Neuronal stem cell (in vitro differentiated cells): ENCODE results near the gene MRPL24.

ENCODE experiments used
- DNase-seq: peaks from one replicate; pipeline ENCODE4 v3.0.0-alpha.2; 2013; ENCODE audit warnings: low spot score
- H2AFZ ChIP-seq: one replicate; pipeline ENCODE4 v1.6.1; 2013; ENCODE audit warnings: mild to moderate bottlenecking, low read length, inconsistent platforms
- H2AK5ac ChIP-seq: 2 replicates; pipeline ENCODE4 v1.6.1; 2013; ENCODE audit warnings: low read depth, mild to moderate bottlenecking, inconsistent platforms, low read length, moderate library complexity, mixed read lengths
- H2BK120ac ChIP-seq: 2 replicates; pipeline ENCODE4 v1.6.1; 2013; ENCODE audit warnings: low read depth, mild to moderate bottlenecking, inconsistent platforms, low read length, moderate library complexity, mixed read lengths
- H2BK12ac ChIP-seq: one replicate; pipeline ENCODE4 v1.6.1; 2013; ENCODE audit warnings: low read length, inconsistent platforms
- H2BK15ac ChIP-seq: 2 replicates; pipeline ENCODE4 v1.6.1; 2013; ENCODE audit warnings: mild to moderate bottlenecking, low read length, inconsistent platforms, mixed read lengths
- H2BK5ac ChIP-seq: one replicate; pipeline ENCODE4 v1.6.1; 2013; ENCODE audit warnings: inconsistent platforms, mild to moderate bottlenecking, low read length, moderate library complexity
- H3K14ac ChIP-seq: one replicate; pipeline ENCODE4 v1.6.1; 2013; ENCODE audit warnings: low read length, inconsistent platforms
- H3K18ac ChIP-seq: 2 replicates; pipeline ENCODE4 v1.6.1; 2013; ENCODE audit warnings: low read length, inconsistent platforms
- H3K23ac ChIP-seq: 2 replicates; pipeline ENCODE4 v1.6.1; 2013; ENCODE audit warnings: low read depth, mild to moderate bottlenecking, mixed read lengths, low read length, inconsistent platforms; ENCODE audit not compliant: poor library complexity
- H3K27ac ChIP-seq: replicated peaks from 3 replicates; pipeline ENCODE4 v1.5.1; 2013; ENCODE audit warnings: low read length, inconsistent platforms
- H3K27me3 ChIP-seq, 3 experiments: 2 replicates each; pipeline ENCODE4 v1.6.1; 2013; ENCODE audit warnings: low read length in 3 of 3, mild to moderate bottlenecking in 2 of 3, inconsistent platforms in 1 of 3, low read depth in 1 of 3, mixed read lengths in 1 of 3, moderate library complexity in 1 of 3; ENCODE audit not compliant: control insufficient read depth in 3 of 3, insufficient read depth in 3 of 3
- H3K36me3 ChIP-seq, 2 donors: replicated peaks in 1 of 2; 2 replicates each; pipeline ENCODE4 v1.6.1; 2013; ENCODE audit warnings: low read length in 2 of 2; ENCODE audit not compliant: control insufficient read depth in 2 of 2, insufficient read depth in 2 of 2
- H3K4ac ChIP-seq: 2 replicates; pipeline ENCODE4 v1.6.1; 2013; ENCODE audit warnings: inconsistent platforms, mild to moderate bottlenecking, low read length, moderate library complexity
- H3K4me1 ChIP-seq, 2 donors: 1 replicate in 1 of 2; 2 replicates in 1 of 2; pipeline ENCODE4 v1.6.1; 2013; ENCODE audit warnings: low read length in 2 of 2, low read depth in 1 of 2; ENCODE audit not compliant: control insufficient read depth in 2 of 2, insufficient read depth in 1 of 2
- H3K4me2 ChIP-seq: one replicate; pipeline ENCODE4 v1.6.1; 2013; ENCODE audit warnings: mild to moderate bottlenecking, low read length, inconsistent platforms; ENCODE audit not compliant: insufficient read depth, poor library complexity, severe bottlenecking
- H3K4me3 ChIP-seq, 2 donors: 2 replicates each; pipeline ENCODE4 v1.5.1; 2013; ENCODE audit warnings: low read length in 2 of 2, mild to moderate bottlenecking in 2 of 2, inconsistent platforms in 1 of 2, moderate library complexity in 1 of 2
- H3K79me1 ChIP-seq: one replicate; pipeline ENCODE4 v1.6.1; 2013; ENCODE audit warnings: low read depth, mild to moderate bottlenecking, inconsistent platforms, low read length, moderate library complexity
- H3K9ac ChIP-seq: one replicate; pipeline ENCODE4 v1.6.1; 2013; ENCODE audit warnings: mild to moderate bottlenecking, low read depth, low read length, inconsistent platforms; ENCODE audit not compliant: poor library complexity
- H3K9me3 ChIP-seq, 2 donors: replicated peaks in 1 of 2; 2 replicates each; pipeline versions ENCODE3 to v1.6.1; 2013; ENCODE audit warnings: low read length in 2 of 2, mild to moderate bottlenecking in 2 of 2, inconsistent platforms in 1 of 2, low read depth in 1 of 2, mixed read lengths in 1 of 2, moderate library complexity in 1 of 2; ENCODE audit not compliant: control insufficient read depth in 2 of 2, insufficient read depth in 1 of 2
- H4K8ac ChIP-seq: one replicate; pipeline ENCODE4 v1.6.1; 2013; ENCODE audit warnings: low read depth, mild to moderate bottlenecking, inconsistent platforms, low read length, moderate library complexity
- H4K91ac ChIP-seq: one replicate; pipeline ENCODE4 v1.6.1; 2013; ENCODE audit warnings: low read length, low read depth, mild to moderate bottlenecking, inconsistent platforms; ENCODE audit not compliant: poor library complexity
- WGBS, 2 donors: extraction: QIAGEN DNeasy Blood & Tissue Kit; methylation state at CpG; one replicate each; pipeline ENCODE4 v1.1.7; 2013; ENCODE audit warnings: missing lambda C conversion rate in 2 of 2, mixed read lengths in 1 of 2; ENCODE audit not compliant: insufficient read length in 2 of 2, insufficient replicate concordance in 1 of 2; ENCODE audit errors: extremely low coverage in 2 of 2; 5-methylcytosine and 5-hydroxymethylcytosine counted together

The MRPL24 gene

GRCh38 chr1:156746406-156746727 lies 5.5 kb upstream of the MRPL24 start:
- Histone ChIP-seq H3K9me3 (no peaks in the 10 kb centered on the region), H3K4me2 (peak overlapping the region; percentile 74), H3K4ac (no peak overlapping the region), H2BK5ac (peak overlapping the region; percentile 100), H3K18ac (peak overlapping the region; percentile 94), H3K27ac (peak overlapping the region; percentile 100), H3K9ac (no peak overlapping the region), H3K14ac (no peak overlapping the region), H3K36me3 (peaks cover 24 to 59% of the 10 kb centered on the region in 2 donors), H3K79me1 (peaks cover 7% of the 10 kb centered on the region), H2BK12ac (no peak overlapping the region), H3K4me3 (peak overlapping the region in 1 of 2 donors; percentile 59), H3K4me1 (peaks cover 35 to 46% of the 10 kb centered on the region in 2 donors), H2AK5ac (peak overlapping the region; percentile 42), H2BK120ac (no peak overlapping the region), H2AFZ (no peak overlapping the region), H4K91ac (no peak overlapping the region), H2BK15ac (no peak overlapping the region), H3K27me3 (no peaks in the 10 kb centered on the region), H3K23ac (peak overlapping the region; percentile 26), H4K8ac (no peak overlapping the region)
- no peak for DNase-seq
- WGBS, 2 donors, result no CpG with 5 or more reads among the region's 9 CpGs

- peak overlapping the region; percentile 74 for H3K4me2 ChIP-seq
- peak overlapping the region; percentile 94 for H3K18ac ChIP-seq
- H3K27me3 ChIP-seq, result no peaks in the 10 kb centered on the region
- H3K9ac ChIP-seq, result no peak overlapping the region
- peaks cover 7% of the 10 kb centered on the region for H3K79me1 ChIP-seq
- no peak overlapping the region for H4K8ac ChIP-seq
- H3K14ac ChIP-seq, result no peak overlapping the region
- no peak overlapping the region for H2BK120ac ChIP-seq
- no peak overlapping the region for H2BK12ac ChIP-seq
- peaks cover 24 to 59% of the 10 kb centered on the region in 2 donors for H3K36me3 ChIP-seq
- no peak overlapping the region for H3K4ac ChIP-seq
- WGBS, 2 donors, result no CpG with 5 or more reads among the region's 3 CpGs
- H2AFZ ChIP-seq, result no peak overlapping the region
- H3K4me3 ChIP-seq, result peak overlapping the region in 1 of 2 donors; percentile 59
- H3K23ac ChIP-seq, result no peak overlapping the region
- peak overlapping the region; percentile 42 for H2AK5ac ChIP-seq
- no peak for DNase-seq
- H3K9me3 ChIP-seq, result no peaks in the 10 kb centered on the region
- no peak overlapping the region for H4K91ac ChIP-seq
- no peak overlapping the region for H2BK15ac ChIP-seq
- peaks cover 36 to 47% of the 10 kb centered on the region in 2 donors for H3K4me1 ChIP-seq
- peak overlapping the region; percentile 100 for H2BK5ac ChIP-seq
- H3K27ac ChIP-seq, result peak overlapping the region; percentile 100
These were observed 5.0 kb upstream of the MRPL24 start for GRCh38 chr1:156745881-156746280.

- Histone ChIP-seq H2BK5ac (no peak overlapping the region), H2BK15ac (no peak overlapping the region), H4K8ac (no peak overlapping the region), H3K4me3 (no peak overlapping the region), H4K91ac (no peak overlapping the region), H3K9me3 (no peaks in the 10 kb centered on the region), H2BK12ac (no peak overlapping the region), H3K27me3 (no peaks in the 10 kb centered on the region), H3K79me1 (peaks cover 7% of the 10 kb centered on the region), H3K4ac (no peak overlapping the region), H3K23ac (no peak overlapping the region), H2BK120ac (no peak overlapping the region), H3K18ac (no peak overlapping the region), H3K36me3 (peaks cover 24 to 57% of the 10 kb centered on the region in 2 donors), H2AFZ (no peak overlapping the region), H3K4me1 (peaks cover 38 to 52% of the 10 kb centered on the region in 2 donors), H3K14ac (no peak overlapping the region), H3K27ac (peak overlapping the region; percentile 18), H3K9ac (peak overlapping the region; percentile 52), H3K4me2 (no peak overlapping the region), H2AK5ac (peak overlapping the region; percentile 0)
- DNase-seq, result no peak
- WGBS, 2 donors, result no CpG with 5 or more reads among the region's 14 CpGs
These were observed 4.0 kb upstream of the MRPL24 start for GRCh38 chr1:156744786-156745419.

- H4K91ac ChIP-seq, result no peak overlapping the region
- no peak overlapping the region for H3K4me2 ChIP-seq
- H3K79me1 ChIP-seq, result peaks cover 7% of the 10 kb centered on the region
- no peak overlapping the region for H4K8ac ChIP-seq
- no peak overlapping the region for H3K4me3 ChIP-seq
- no peak overlapping the region for H2AK5ac ChIP-seq
- peaks cover 24 to 52% of the 10 kb centered on the region in 2 donors for H3K36me3 ChIP-seq
- no peak overlapping the region for H3K27ac ChIP-seq
- no peak overlapping the region for H3K4ac ChIP-seq
- H2BK15ac ChIP-seq, result no peak overlapping the region
- no peak overlapping the region for H2BK120ac ChIP-seq
- H3K23ac ChIP-seq, result no peak overlapping the region
- no peak overlapping the region for H3K14ac ChIP-seq
- no peak overlapping the region for H3K18ac ChIP-seq
- DNase-seq, result no peak
- H3K9ac ChIP-seq, result no peak overlapping the region
- no peak overlapping the region for H2BK5ac ChIP-seq
- WGBS, 2 donors, result no CpG with 5 or more reads among the region's 12 CpGs
- H3K9me3 ChIP-seq, result no peaks in the 10 kb centered on the region
- H3K27me3 ChIP-seq, result no peaks in the 10 kb centered on the region
- H3K4me1 ChIP-seq, result peaks cover 34 to 46% of the 10 kb centered on the region in 2 donors
- no peak overlapping the region for H2BK12ac ChIP-seq
- no peak overlapping the region for H2AFZ ChIP-seq
These were observed 3.5 kb upstream of the MRPL24 start for GRCh38 chr1:156744344-156744743.
